NCI-H1417 treated with DMSO at 0.1 percent for 48 hours (cell line): Measurements from ENCODE around the gene ASXL1.
"Not testable (repeated sequence)": the region's sequence is repeated elsewhere in the genome, so short reads cannot be mapped to it uniquely, and the experiment has no call there.

Experiments
- DNase-seq: peaks from one replicate; lab custom pipeline; 2025; lab: John Stamatoyannopoulos, UW

The ASXL1 gene

GRCh38 chr20:32465901-32466675 lies 108.0 kb downstream of the ASXL1 start:
- not testable (repeated sequence) for DNase-seq

- no peak for DNase-seq
These were observed 108.8 kb downstream of the ASXL1 start for GRCh38 chr20:32466739-32467505.

GRCh38 chr20:32467506-32468312 lies 109.6 kb downstream of the ASXL1 start:
- no peak for DNase-seq

GRCh38 chr20:32468313-32468640 lies 110.1 kb downstream of the ASXL1 start:
- DNase-seq, result no peak

- no peak for DNase-seq
These were observed 110.7 kb downstream of the ASXL1 start for GRCh38 chr20:32468860-32469259.

GRCh38 chr20:32470025-32470861 lies 112.1 kb downstream of the ASXL1 start:
- DNase-seq, result no peak

- DNase-seq, result no peak
These were observed 112.8 kb downstream of the ASXL1 start for GRCh38 chr20:32470940-32471339.

GRCh38 chr20:32472581-32473207 lies 114.6 kb downstream of the ASXL1 start:
- DNase-seq, result no peak

GRCh38 chr20:32473231-32474008 lies 115.3 kb downstream of the ASXL1 start:
- DNase-seq, result no peak

GRCh38 chr20:32474009-32474716 lies 116.0 kb downstream of the ASXL1 start:
- DNase-seq, result no peak

GRCh38 chr20:32474717-32474966 lies 116.5 kb downstream of the ASXL1 start:
- DNase-seq, result no peak

GRCh38 chr20:32474967-32475811 lies 117.1 kb downstream of the ASXL1 start:
- no peak for DNase-seq

GRCh38 chr20:32476684-32477593 lies 118.8 kb downstream of the ASXL1 start:
- DNase-seq, result no peak

- DNase-seq, result no peak
These were observed 119.7 kb downstream of the ASXL1 start for GRCh38 chr20:32477594-32478512.

- no peak for DNase-seq
These were observed 120.4 kb downstream of the ASXL1 start for GRCh38 chr20:32478576-32478975.

- no peak for DNase-seq
These were observed 120.9 kb downstream of the ASXL1 start for GRCh38 chr20:32479012-32479411.

GRCh38 chr20:32479697-32480171 lies 121.6 kb downstream of the ASXL1 start:
- no peak for DNase-seq
